ENCODE data around the gene INPPL1. TPM values are rescaled to one million over a fixed set of nuclear protein-coding genes. Genes with fewer than 3 reads are reported as not detected.
"Not testable (repeated sequence)": the region's sequence is repeated elsewhere in the genome, so short reads cannot be mapped to it uniquely, and the experiment has no call there.

The INPPL1 gene
- total RNA-seq, 1 experiment from 2014 or later: 214 TPM

- Histone ChIP-seq H3K79me2 (ENCODE audit: insufficient read depth, low read length) (no peaks in the 10 kb centered on the region), H3K56ac (ENCODE audit: insufficient read length, low read depth, low read length) (no peak overlapping the region), H3K23ac (ENCODE audit: insufficient read length, low read depth, low read length) (no peak overlapping the region), H3T11ph (ENCODE audit: low read length) (no peak overlapping the region), H2BK20ac (ENCODE audit: low read depth, low read length, poor library complexity, severe bottlenecking) (no peak overlapping the region), H3K23me2 (ENCODE audit: insufficient read length, low read depth, low read length, poor library complexity, severe bottlenecking) (no peaks in the 10 kb centered on the region), H3K79me1 (ENCODE audit: insufficient read depth, low read depth, low read length, poor library complexity, severe bottlenecking) (no peaks in the 10 kb centered on the region), H3K14ac (ENCODE audit: insufficient read depth, low read length) (no peak overlapping the region), H3K27me3 (ENCODE audit: insufficient read depth, low read length) (no peaks in the 10 kb centered on the region), H4K91ac (ENCODE audit: insufficient read length, low read depth, low read length) (no peak overlapping the region), H2AFZ (ENCODE audit: low read length) (no peak overlapping the region), H4K20me1 (ENCODE audit: control insufficient read depth, insufficient read depth, insufficient read length) (no peaks in the 10 kb centered on the region), H3K4ac (ENCODE audit: low read depth, low read length) (no peak overlapping the region), H3K4me2 (ENCODE audit: insufficient read depth, insufficient read length, low read length) (no peak overlapping the region), H2BK5ac (ENCODE audit: insufficient read length, low read length) (no peak overlapping the region), H3K9me3 (ENCODE audit: control insufficient read depth, low read depth, low read length) (no peaks in the 10 kb centered on the region), H4K8ac (replicated peaks; ENCODE audit: insufficient read length, low read depth, low read length) (no peak overlapping the region), H3K27ac (ENCODE audit: insufficient read length, low read depth, low read length) (no peak overlapping the region), H2BK120ac (ENCODE audit: low read depth, low read length, poor library complexity, severe bottlenecking) (no peak overlapping the region), H2BK12ac (ENCODE audit: insufficient read length, low read depth, low read length) (no peak overlapping the region), H2AK5ac (ENCODE audit: insufficient read length, low read length) (no peak overlapping the region), H3K9ac (ENCODE audit: extremely low read depth, insufficient read length, low read length) (no peak overlapping the region), H3K18ac (ENCODE audit: insufficient read length, low read depth, low read length) (no peak overlapping the region), H2BK15ac (ENCODE audit: low read depth, low read length) (no peak overlapping the region), H3K4me1 (ENCODE audit: insufficient read depth, low read length) (no peaks in the 10 kb centered on the region), H4K5ac (ENCODE audit: insufficient read length, low read depth, low read length) (no peak overlapping the region)
- no peak for DNase-seq
- H3K36me3 Mint-ChIP-seq (ENCODE audit: insufficient read depth in 1 of 3, low read depth in 3 of 3): no peaks in the 10 kb centered on the region
- H3K4me3 Mint-ChIP-seq: no peak overlapping the region
- no peaks in the 10 kb centered on the region for H3K9me3 Mint-ChIP-seq
- H3K27ac Mint-ChIP-seq: no peak overlapping the region
- TF ChIP-seq CTCF (conservative IDR thresholded peaks at IDR 0.05): no peak
- peaks cover 2% of the 10 kb centered on the region; the same call in 1 of the 2 replicates for H3K27me3 Mint-ChIP-seq (ENCODE audit: low read depth)
- peaks cover 0 to 7% of the 10 kb centered on the region in 2 experiments; a peak in 3 of 4 replicates for H3K4me1 Mint-ChIP-seq
Measured at GRCh38 chr11:72204886-72205285, 19.7 kb upstream of the INPPL1 start.

- not testable (repeated sequence) for H3K4me2 ChIP-seq (ENCODE audit: insufficient read depth, insufficient read length, low read length); H3K27me3 ChIP-seq (ENCODE audit: insufficient read depth, low read length); H3K79me2 ChIP-seq (ENCODE audit: insufficient read depth, low read length); H3K9me3 ChIP-seq (ENCODE audit: control insufficient read depth, low read depth, low read length); H3K23ac ChIP-seq (ENCODE audit: insufficient read length, low read depth, low read length); H3K9ac ChIP-seq (ENCODE audit: extremely low read depth, insufficient read length, low read length); H4K91ac ChIP-seq (ENCODE audit: insufficient read length, low read depth, low read length); H3K4me3 Mint-ChIP-seq; H3K4me1 Mint-ChIP-seq; H2BK120ac ChIP-seq (ENCODE audit: low read depth, low read length, poor library complexity, severe bottlenecking); H3K27ac Mint-ChIP-seq; H3K36me3 Mint-ChIP-seq (ENCODE audit: insufficient read depth in 1 of 3, low read depth in 3 of 3); H4K5ac ChIP-seq (ENCODE audit: insufficient read length, low read depth, low read length); DNase-seq; H3K23me2 ChIP-seq (ENCODE audit: insufficient read length, low read depth, low read length, poor library complexity, severe bottlenecking); H2AFZ ChIP-seq (ENCODE audit: low read length); H2AK5ac ChIP-seq (ENCODE audit: insufficient read length, low read length); H3K9me3 Mint-ChIP-seq; H3K4me1 ChIP-seq (ENCODE audit: insufficient read depth, low read length); H3K14ac ChIP-seq (ENCODE audit: insufficient read depth, low read length); H3T11ph ChIP-seq (ENCODE audit: low read length); H3K56ac ChIP-seq (ENCODE audit: insufficient read length, low read depth, low read length); H3K79me1 ChIP-seq (ENCODE audit: insufficient read depth, low read depth, low read length, poor library complexity, severe bottlenecking); H3K4ac ChIP-seq (ENCODE audit: low read depth, low read length); H4K20me1 ChIP-seq (ENCODE audit: control insufficient read depth, insufficient read depth, insufficient read length); H2BK12ac ChIP-seq (ENCODE audit: insufficient read length, low read depth, low read length); H2BK15ac ChIP-seq (ENCODE audit: low read depth, low read length); H3K27ac ChIP-seq (ENCODE audit: insufficient read length, low read depth, low read length); H4K8ac ChIP-seq (replicated peaks; ENCODE audit: insufficient read length, low read depth, low read length); H3K27me3 Mint-ChIP-seq (ENCODE audit: low read depth); H3K18ac ChIP-seq (ENCODE audit: insufficient read length, low read depth, low read length); H2BK5ac ChIP-seq (ENCODE audit: insufficient read length, low read length); H2BK20ac ChIP-seq (ENCODE audit: low read depth, low read length, poor library complexity, severe bottlenecking)
- WGBS (ENCODE audit: extremely low coverage, insufficient read length, low lambda C conversion rate): no CpG with 5 or more reads among the region's 2 CpGs
Measured at GRCh38 chr11:72206794-72207193, 17.8 kb upstream of the INPPL1 start.
